ENCODE measurements around the gene PTTG1.

PTTG1 gene

GRCh38 chr5:160474084-160474483 lies 52.4 kb downstream of the PTTG1 start:
- DNase-seq = no peak

GRCh38 chr5:160475864-160476438 lies 54.3 kb downstream of the PTTG1 start:
- DNase-seq = no peak

GRCh38 chr5:160477266-160477970 lies 55.8 kb downstream of the PTTG1 start:
- DNase-seq = no peak

GRCh38 chr5:160478163-160478562 lies 56.5 kb downstream of the PTTG1 start:
- DNase-seq = no peak

All from NCI-H2081 treated with DMSO at 0.1 percent for 48 hours (cell line).